ENCODE measurements around the gene UQCRQ.

UQCRQ gene

DNA sequence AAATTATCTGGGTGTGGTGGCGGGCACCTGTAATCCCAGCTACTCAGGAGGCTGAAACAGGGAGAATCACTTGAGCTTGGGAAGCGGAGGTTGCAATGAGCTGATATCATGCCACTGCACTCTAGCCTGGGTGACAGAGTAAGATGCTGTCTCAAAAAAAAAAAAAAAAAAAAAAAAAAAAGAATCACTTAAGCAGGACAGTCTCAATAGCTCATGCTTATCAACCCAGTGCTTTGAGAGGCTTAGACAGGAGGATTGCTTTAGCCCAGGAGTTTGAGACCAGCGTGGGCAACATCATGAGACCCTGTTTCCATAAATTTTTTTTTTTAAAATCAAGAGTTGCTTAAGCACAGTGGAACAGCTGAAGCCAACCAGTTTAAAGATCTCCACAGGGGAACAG is 49.6 kb downstream of the UQCRQ start:
- DNase-seq: no peak

Measured in fibroblast of skin of back (primary cell).